ENCODE measurements around the gene TENM3. TPM values are rescaled to one million over a fixed set of nuclear protein-coding genes. Genes with fewer than 3 reads are reported as not detected.

TENM3 gene
- polyA plus RNA-seq, 12 donors, result 15.7 to 33.0 (median 18.3) TPM; not detected in 1

- DNase-seq, result no peak
Observed at GRCh38 chr4:182400081-182400480, 156.9 kb downstream of the TENM3 start.

- no peak for DNase-seq
Observed at GRCh38 chr4:182400790-182401189, 157.6 kb downstream of the TENM3 start.

GRCh38 chr4:182404376-182404775 lies 161.2 kb downstream of the TENM3 start:
- DNase-seq, result no peak

GRCh38 chr4:182405087-182405486 lies 161.9 kb downstream of the TENM3 start:
- no peak for DNase-seq

DNA sequence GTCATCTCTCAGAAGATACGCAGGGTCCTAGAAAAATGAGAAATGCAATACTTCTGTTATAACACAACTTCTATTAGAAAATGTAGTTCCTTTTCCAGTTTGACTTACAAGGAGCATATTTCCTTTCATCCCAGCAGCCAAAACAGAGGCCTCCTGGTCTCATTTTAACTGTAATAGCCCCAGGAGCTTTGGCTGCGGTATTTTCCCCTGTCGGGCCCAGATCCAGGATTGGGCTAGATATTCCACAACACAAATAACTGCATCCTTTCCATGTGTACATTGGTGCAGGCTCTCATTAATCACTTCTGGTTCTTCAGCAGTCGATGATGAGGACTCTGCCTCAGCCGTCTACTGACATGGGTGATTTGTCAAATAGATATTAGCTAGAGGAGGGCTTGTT lies 166.1 kb downstream of the TENM3 start:
- DNase-seq, result no peak

DNA sequence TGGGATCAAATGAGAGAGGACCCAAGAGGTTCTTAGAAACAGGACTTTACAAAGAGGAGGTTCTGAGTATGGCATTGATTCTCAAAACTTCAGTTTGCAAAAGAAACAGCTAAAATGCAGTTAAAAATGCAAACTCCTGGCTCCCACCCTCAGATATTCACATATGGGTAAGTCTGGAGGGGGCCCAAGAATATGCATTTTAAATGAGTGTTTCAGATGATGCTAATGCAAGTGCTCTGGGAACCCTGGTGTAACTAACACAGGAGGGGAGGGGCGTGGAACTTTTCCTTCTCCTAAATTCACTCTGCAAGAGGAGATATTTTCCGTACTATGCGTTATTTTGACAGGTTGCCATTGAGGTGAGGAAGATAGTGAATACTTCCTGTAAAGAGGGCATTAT lies 168.2 kb downstream of the TENM3 start:
- no peak for DNase-seq

DNA sequence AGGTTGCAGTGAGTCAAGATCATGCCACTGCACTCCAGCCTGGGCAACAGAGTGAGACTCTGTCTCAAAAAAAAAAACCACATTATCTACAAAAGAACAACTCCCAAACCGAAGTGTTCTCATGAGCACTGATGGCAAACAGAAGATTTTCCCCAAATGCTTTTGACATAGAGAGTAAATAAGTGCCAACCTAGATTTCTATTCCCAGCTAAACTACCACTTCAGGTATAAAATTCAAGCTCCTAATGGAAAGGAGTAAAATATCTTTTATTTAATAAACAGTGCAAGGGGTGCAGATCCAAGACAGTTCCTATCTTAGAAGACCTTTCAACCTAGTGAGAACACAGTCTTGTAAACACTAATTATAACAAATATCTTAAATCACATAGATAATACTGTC lies 170.3 kb downstream of the TENM3 start:
- no peak for DNase-seq

GRCh38 chr4:182415116-182415515 lies 171.9 kb downstream of the TENM3 start:
- DNase-seq, result no peak

DNA sequence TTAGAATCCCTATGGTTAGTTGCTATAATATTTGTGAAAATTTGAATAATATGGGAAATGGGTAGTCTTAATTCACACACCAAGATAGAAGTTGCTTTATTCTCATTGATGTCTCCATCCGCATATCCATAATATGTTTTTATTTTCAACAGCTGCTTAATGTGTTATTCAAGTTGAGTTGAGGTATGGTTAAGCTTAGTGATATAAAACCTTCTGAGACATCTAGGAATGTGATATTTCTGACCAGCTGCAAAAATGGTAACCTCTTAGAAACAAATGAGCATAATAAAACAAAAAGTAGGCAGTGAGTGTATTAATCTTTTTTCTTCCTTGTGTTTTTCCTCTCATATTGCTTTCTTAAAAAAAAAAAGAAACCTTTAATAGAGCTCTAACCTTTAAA lies 172.9 kb downstream of the TENM3 start:
- no peak for DNase-seq

DNA sequence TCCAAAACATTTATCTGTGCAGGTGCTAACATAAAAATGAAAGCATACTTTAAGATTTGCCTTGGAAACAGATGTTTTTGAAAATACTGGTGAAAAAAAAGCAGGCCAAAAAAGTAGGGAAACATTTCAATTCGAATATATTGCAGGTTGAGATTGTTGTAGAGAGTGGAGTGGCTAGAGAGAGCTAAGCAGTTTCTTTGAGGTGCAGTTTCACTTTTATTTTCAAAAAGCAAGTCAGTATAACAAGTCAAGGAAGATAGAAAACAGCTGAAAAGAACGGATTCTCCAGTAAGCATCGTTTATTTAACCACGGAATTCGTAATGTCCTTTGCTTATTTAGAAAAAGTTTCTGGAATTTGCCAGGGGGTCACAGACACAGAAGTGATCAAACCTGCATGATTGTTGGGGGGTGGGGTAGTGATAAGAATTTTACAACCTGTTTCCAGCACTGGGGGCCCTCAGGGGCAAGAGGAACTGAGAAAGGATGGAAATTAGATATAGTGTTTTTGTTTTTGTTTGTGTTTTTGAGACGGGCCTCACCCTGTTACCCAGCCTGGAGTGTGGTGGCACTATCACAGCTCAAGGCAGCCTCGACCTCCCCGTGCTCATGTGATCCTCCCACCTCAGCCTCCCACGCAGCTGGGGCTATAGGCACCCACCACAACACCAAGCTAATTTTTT lies 175.0 kb downstream of the TENM3 start:
- DNase-seq, result no peak

GRCh38 chr4:182420189-182420588 lies 177.0 kb downstream of the TENM3 start:
- no peak for DNase-seq

DNA sequence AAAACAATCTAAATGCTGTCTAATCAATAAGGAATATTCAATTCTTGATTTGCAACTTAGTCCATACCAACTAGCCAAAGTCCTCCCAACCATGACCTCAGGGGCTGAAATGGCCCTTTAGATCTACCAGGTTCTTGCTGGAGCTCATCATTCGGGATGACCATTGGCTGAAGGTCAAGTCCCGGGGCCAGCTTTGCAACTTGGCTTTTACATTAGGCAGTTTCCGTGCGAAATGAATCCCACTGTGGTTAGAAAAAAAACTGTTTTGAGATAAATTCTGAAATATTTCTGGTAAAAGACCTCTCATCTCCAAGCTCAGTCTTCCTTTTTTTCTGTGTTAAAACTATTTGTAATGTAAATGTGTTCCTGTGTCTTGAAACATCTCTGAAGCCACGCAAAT lies 178.6 kb downstream of the TENM3 start:
- DNase-seq, result peak; percentile 43

- DNase-seq, result no peak
Observed at GRCh38 chr4:182425302-182425701, 182.1 kb downstream of the TENM3 start.

DNA sequence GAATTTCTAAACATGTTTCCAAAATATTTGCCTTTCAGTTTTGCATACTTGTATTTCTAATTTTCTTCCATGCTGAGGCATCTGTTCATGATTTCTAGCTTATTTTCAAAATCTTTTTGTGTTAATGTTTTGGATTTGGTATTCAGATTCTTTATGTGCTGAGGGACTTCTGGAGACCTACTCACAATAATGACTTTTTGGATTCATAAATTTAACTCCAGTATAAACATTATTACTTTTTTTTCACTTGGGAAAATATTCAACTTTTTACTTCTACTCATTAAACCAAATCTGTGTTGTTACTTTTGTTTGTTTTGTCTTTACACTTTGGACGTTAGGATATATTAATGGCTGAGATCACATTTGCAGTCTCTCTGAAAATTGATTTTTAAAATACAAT lies 183.7 kb downstream of the TENM3 start:
- no peak for DNase-seq

DNA sequence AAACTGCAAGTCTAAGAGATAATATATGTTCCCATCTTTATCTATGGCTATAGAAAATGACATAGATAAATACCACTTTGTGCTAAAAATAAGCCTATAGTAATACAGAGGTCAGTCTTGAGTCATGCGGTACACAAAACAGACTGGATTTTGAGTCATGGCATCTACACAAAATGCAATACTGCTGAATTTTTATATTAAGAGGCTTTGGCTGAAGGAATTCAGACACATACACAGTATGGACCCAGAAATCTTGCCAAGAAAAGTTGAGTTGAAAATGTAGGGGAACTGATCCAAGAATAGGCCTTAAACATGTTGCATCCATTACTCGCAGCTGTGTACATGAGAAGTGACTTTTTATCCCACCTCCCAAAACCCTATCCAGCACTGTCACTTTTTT lies 184.4 kb downstream of the TENM3 start:
- DNase-seq, result peak; percentile 81

- no peak for DNase-seq
Observed at GRCh38 chr4:182429896-182430295, 186.7 kb downstream of the TENM3 start.

DNA sequence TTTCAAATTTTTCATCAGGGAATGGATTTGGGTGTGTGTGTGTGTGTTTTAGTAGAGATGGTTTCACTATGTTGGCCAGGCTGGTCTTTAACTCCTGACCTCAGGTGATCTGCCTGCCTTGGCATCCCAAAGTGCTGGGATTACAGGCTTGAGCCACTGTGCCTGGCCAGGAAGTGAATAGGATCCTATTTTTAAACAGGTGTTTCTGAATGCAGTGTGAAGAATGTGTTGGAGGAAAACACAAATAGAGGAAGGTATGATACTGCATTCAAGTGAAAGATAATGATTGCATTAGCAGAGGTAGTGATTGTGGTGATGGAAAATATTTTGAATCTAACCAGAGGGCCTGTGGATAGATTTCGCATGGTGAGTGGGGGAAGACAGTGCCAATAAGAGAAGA lies 189.6 kb downstream of the TENM3 start:
- no peak for DNase-seq

DNA sequence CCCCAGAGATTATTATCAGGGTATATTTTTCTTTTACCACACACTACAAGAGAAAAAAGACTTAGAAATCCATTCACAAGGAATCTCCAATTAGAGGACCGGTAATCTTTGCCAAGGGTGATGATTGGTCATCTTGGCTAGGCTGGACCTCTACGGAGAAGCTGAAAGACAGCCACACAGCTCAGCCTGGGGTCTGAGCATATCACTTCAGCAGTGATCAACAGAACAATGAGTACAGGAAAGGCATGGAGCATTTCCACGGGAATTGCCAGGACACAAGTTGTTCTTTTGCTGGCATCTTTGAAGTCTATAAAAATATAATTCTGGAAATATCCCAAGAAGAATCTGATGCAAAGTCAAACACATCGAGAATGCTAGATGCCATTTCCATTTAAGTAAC lies 191.5 kb downstream of the TENM3 start:
- DNase-seq, result no peak

DNA sequence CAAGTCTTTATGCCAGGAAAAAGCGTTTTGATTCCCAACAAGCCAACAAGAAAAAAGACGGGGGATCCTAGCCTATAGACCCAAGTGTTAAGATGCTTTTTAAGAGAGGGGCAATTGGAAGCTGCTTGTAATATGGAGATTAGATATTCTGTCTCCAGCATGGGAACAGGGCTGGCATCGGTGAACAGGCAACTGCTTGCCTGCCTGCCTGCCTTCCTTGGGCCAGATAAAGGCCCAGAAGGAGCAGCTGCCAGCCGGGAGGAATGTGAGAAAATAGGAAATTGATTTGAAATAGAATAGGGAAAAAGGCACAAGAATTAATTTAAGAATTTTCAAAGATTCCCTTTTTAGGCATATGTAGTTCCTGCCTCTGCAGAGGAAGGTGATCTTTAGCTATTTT lies 192.2 kb downstream of the TENM3 start:
- DNase-seq, result no peak

GRCh38 chr4:182443070-182443469 lies 199.9 kb downstream of the TENM3 start:
- DNase-seq, result no peak

DNA sequence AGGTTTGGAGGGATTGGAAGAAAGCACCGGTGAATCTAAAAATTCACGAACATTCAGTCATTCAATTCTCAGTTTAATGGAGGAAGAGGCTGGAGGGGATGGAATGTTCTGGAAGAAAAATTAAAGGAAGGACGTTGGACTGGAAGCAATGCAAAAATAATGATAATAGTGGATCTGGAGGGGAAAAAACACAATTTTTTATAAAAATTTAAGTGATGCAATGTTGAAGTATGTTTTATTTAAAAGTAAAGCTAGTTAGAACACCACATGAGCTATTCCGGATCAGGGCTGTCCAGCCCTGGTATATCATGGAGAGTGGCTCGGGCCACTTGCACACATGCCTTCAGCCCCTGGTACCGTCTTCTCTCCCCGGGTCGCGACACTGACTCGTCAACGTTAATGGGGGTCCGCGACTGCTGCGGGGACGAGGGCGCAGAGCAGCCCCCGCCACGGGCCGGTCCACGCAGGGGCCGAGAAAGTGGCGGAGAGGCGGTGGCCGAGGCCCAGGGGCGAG lies 204.6 kb downstream of the TENM3 start:
- DNase-seq, result no peak

- peak; percentile 91 for DNase-seq
Observed at GRCh38 chr4:182448281-182449151, 205.3 kb downstream of the TENM3 start.
